SK-N-SH treated with all-trans-retinoic acid at 6 μM for 48 hours (cell line): ENCODE data around the gene SYN1.

ENCODE experiments used
- CSDC2 ChIP-seq: fragments of 250-450 bp; sonication (Bioruptor Pico); IDR thresholded peaks from 2 replicates; pipeline ENCODE4 v1.5.0; 2020; ENCODE audit warnings: mild to moderate bottlenecking, moderate library complexity
- POU6F1 ChIP-seq: fragments of 250-450 bp; sonication (Bioruptor Pico); IDR thresholded peaks from 2 replicates; pipeline ENCODE4 v1.8.0; 2021; ENCODE audit warnings: low read depth, mild to moderate bottlenecking, moderate library complexity, borderline replicate concordance
- ZNF70 ChIP-seq: fragments of 450-650 bp; formaldehyde crosslinking; IDR thresholded peaks from 2 replicates; pipeline ENCODE4 v1.5.0; 2020; ENCODE audit warnings: mild to moderate bottlenecking, moderate library complexity

- TF ChIP-seq CSDC2 (CRISPR knock-in tag), result no peak
- no peak for TF ChIP-seq ZNF70 (CRISPR knock-in tag)
- no peak for TF ChIP-seq POU6F1 (CRISPR knock-in tag)
These were observed 31.6 kb upstream of the SYN1 start for GRCh38 chrX:47651043-47651905.
